Esophagus muscularis mucosa (tissue), 4 donors: Measurements from ENCODE around the gene JAK3. TPM values are rescaled to one million over a fixed set of nuclear protein-coding genes. Genes with fewer than 3 reads are reported as not detected.

Experiments used
- DNase-seq: peaks from one replicate; pipeline ENCODE4 v3.0.0-alpha.2; 2017; ENCODE audit errors: extremely low spot score
- H3K27ac ChIP-seq, 4 donors: fragments of 200-600 bp; sonication (generic); replicated peaks in 1 of 4; 1 replicate in 3 of 4; 2 replicates in 1 of 4; pipeline ENCODE4 v1.5.1; 2016 to 2019; ENCODE audit warnings: mild to moderate bottlenecking in 1 of 4
- H3K27me3 ChIP-seq, 4 donors: fragments of 200-600 bp; sonication (generic); one replicate each; pipeline versions ENCODE4 v1.5.1 to v1.6.0; 2016 to 2019
- H3K36me3 ChIP-seq, 4 donors: fragments of 200-600 bp; sonication (generic); one replicate each; pipeline ENCODE4 v1.5.1; 2016 to 2019
- H3K4me1 ChIP-seq, 4 donors: fragments of 200-600 bp; sonication (generic); one replicate each; pipeline ENCODE4 v1.5.1; 2016 to 2019
- H3K4me3 ChIP-seq, 4 donors: fragments of 200-600 bp; sonication (generic); 1 replicate in 2 of 4; 2 replicates in 2 of 4; pipeline ENCODE4 v1.5.1; 2016 to 2019; ENCODE audit warnings: mild to moderate bottlenecking in 4 of 4, moderate library complexity in 1 of 4
- H3K9me3 ChIP-seq, 4 donors: fragments of 200-600 bp; sonication (generic); 1 replicate in 3 of 4; 2 replicates in 1 of 4; pipeline ENCODE4 v1.5.1; 2016 to 2019
- CTCF ChIP-seq, 3 experiments: fragments of 200-600 bp in 2 of 3; fragments of 450-650 bp in 1 of 3; sonication (generic) in 2 of 3; IDR thresholded peaks; one replicate each; pipeline ENCODE4 v1.5.1; 2017 to 2019; ENCODE audit warnings: antibody characterized with exemption in 3 of 3, mild to moderate bottlenecking in 2 of 3, moderate library complexity in 1 of 3
- EP300 ChIP-seq: sonication (generic); formaldehyde crosslinking; IDR thresholded peaks from one replicate; pipeline ENCODE4 v1.6.1; 2017; ENCODE audit warnings: antibody characterized with exemption
- POLR2A ChIP-seq: fragments of 450-650 bp; IDR thresholded peaks from one replicate; pipeline ENCODE4 v1.6.1; 2017; ENCODE audit warnings: antibody characterized with exemption, moderate library complexity, mild to moderate bottlenecking, low read depth
- POLR2AphosphoS5 ChIP-seq, 2 donors: sonication (generic); formaldehyde crosslinking; IDR thresholded peaks; one replicate each; pipeline ENCODE4 v1.6.1; 2017; ENCODE audit warnings: antibody characterized with exemption in 2 of 2
- WGBS: methylation state at CpG from one replicate; pipeline ENCODE4 v1.1.5; 2018; 5-methylcytosine and 5-hydroxymethylcytosine counted together
- intact Hi-C: fragments of 100-400 bp; cut with DNase I; formaldehyde crosslinking; loops from one replicate; pipeline ENCODE4 v1.15.1; 2023
- total RNA-seq, 4 donors: library from RNA; depleted of rRNA; stranded (reverse); fragments of >200 nt; gene quantifications; one replicate each; pipeline versions ENCODE4 v1.1.0 to v1.2.1, GENCODE V29; 2016

The JAK3 gene
- total RNA-seq, 4 donors from 2014 or later = 2.1 to 8.9 (median 3.4) TPM

- TF ChIP-seq EP300 = no peak
- no peak for TF ChIP-seq POLR2A
- no peak for TF ChIP-seq POLR2AphosphoS5 (IDR thresholded peaks at IDR 0.05)
- no peak for TF ChIP-seq CTCF (IDR thresholded peaks at IDR 0.05)
- DNase-seq = no peak
- Histone ChIP-seq H3K36me3 (peaks cover 34 to 49% (median 48%) of the 10 kb centered on the region in 4 donors), H3K27ac (no peak overlapping the region), H3K27me3 (peaks cover 0 to 21% (median 12%) of the 10 kb centered on the region in 4 donors), H3K4me1 (peaks cover 5 to 21% (median 9%) of the 10 kb centered on the region in 4 donors), H3K9me3 (no peaks in the 10 kb centered on the region), H3K4me3 (no peak overlapping the region)
- intact Hi-C loops = no loop called here
- WGBS = 84% methylated on average over 8 of the region's 8 CpGs
These were observed 18.7 kb upstream of the JAK3 start for GRCh38 chr19:17866312-17866963.

GRCh38 chr19:17865364-17866311 is 17.9 kb upstream of the JAK3 start:
- TF ChIP-seq CTCF (IDR thresholded peaks at IDR 0.05) = no peak
- TF ChIP-seq POLR2AphosphoS5 (IDR thresholded peaks at IDR 0.05) = no peak
- no peak for TF ChIP-seq EP300
- TF ChIP-seq POLR2A = no peak
- Histone ChIP-seq H3K4me1 (peaks cover 13 to 29% (median 17%) of the 10 kb centered on the region in 4 donors), H3K27ac (no peak overlapping the region), H3K4me3 (no peak overlapping the region), H3K36me3 (peaks cover 34 to 54% (median 51%) of the 10 kb centered on the region in 4 donors), H3K27me3 (peaks cover 0 to 13% (median 4%) of the 10 kb centered on the region in 4 donors), H3K9me3 (no peaks in the 10 kb centered on the region)
- intact Hi-C loops = loop anchor here (2.0 kb wide), 1 partner anchor 65 kb away; no protein-coding TSS in a partner anchor
- WGBS = 70% methylated on average over 13 of the region's 13 CpGs
- no peak for DNase-seq

- H3K27me3 ChIP-seq = no peaks in the 10 kb centered on the region
- intact Hi-C loops = loop anchor here (2.0 kb wide), 1 partner anchor 67 kb away; no protein-coding TSS in a partner anchor
- H3K4me3 ChIP-seq = no peak overlapping the region
- DNase-seq = no peak
- H3K9me3 ChIP-seq = no peaks in the 10 kb centered on the region
- no peak for TF ChIP-seq POLR2AphosphoS5 (IDR thresholded peaks at IDR 0.05)
- no peak for TF ChIP-seq POLR2A
- no peak for TF ChIP-seq EP300
- no peak for TF ChIP-seq CTCF (IDR thresholded peaks at IDR 0.05)
- H3K27ac ChIP-seq = peak overlapping the region in 1 of 4 donors; percentile 36
- WGBS = 82% methylated on average over 4 of the region's 8 CpGs
- H3K36me3 ChIP-seq = peaks cover 34 to 54% (median 51%) of the 10 kb centered on the region in 4 donors
- peaks cover 19 to 39% (median 26%) of the 10 kb centered on the region in 4 donors for H3K4me1 ChIP-seq
These were observed 15.9 kb upstream of the JAK3 start for GRCh38 chr19:17863520-17864182.

GRCh38 chr19:17862711-17863519 is 15.1 kb upstream of the JAK3 start:
- no peak for DNase-seq
- TF ChIP-seq POLR2AphosphoS5 (IDR thresholded peaks at IDR 0.05) = no peak
- TF ChIP-seq CTCF (IDR thresholded peaks at IDR 0.05) = no peak
- no peak for TF ChIP-seq POLR2A
- no peak for TF ChIP-seq EP300
- intact Hi-C loops = no loop called here
- 83% methylated on average over 15 of the region's 31 CpGs for WGBS
- Histone ChIP-seq H3K9me3 (no peaks in the 10 kb centered on the region), H3K36me3 (peaks cover 34 to 54% (median 51%) of the 10 kb centered on the region in 4 donors), H3K27me3 (no peaks in the 10 kb centered on the region), H3K4me1 (peaks cover 19 to 39% (median 26%) of the 10 kb centered on the region in 4 donors), H3K27ac (peak overlapping the region in 1 of 4 donors; percentile 36), H3K4me3 (no peak overlapping the region)
